B cell (primary cell): ENCODE data around the gene IMMP2L. TPM values are rescaled to one million over a fixed set of nuclear protein-coding genes. Genes with fewer than 3 reads are reported as not detected.

Experiments used
- ATAC-seq: fragments of 200-7000 bp; cut with Tn5 transposase; one replicate; pipeline ENCODE4 v1.10.0; 2021; ENCODE audit warnings: low read depth, mild to moderate bottlenecking, moderate number of reproducible peaks, moderate library complexity
- CTCF ChIA-PET: fragments of 350-600 bp; sonication (Branson Sonifier 250); formaldehyde crosslinking; loops from one replicate; lab custom pipeline; 2021; ENCODE audit warnings: antibody characterized with exemption, inconsistent platforms; lab: Charles Lee
- POLR2A ChIA-PET: fragments of 350-600 bp; sonication (Branson Sonifier 250); formaldehyde crosslinking; loops from one replicate; lab custom pipeline; 2021; ENCODE audit warnings: antibody characterized with exemption; lab: Charles Lee
- DNase-seq: peaks from one replicate; pipeline ENCODE4 v3.0.0; 2013
- H2AFZ ChIP-seq: 2 replicates; pipeline ENCODE4 v1.6.1; 2012; ENCODE audit warnings: mild to moderate bottlenecking, low read depth, low read length; ENCODE audit not compliant: insufficient read depth, poor library complexity, severe bottlenecking
- H3K27ac ChIP-seq, 2 donors: 1 replicate in 1 of 2; 2 replicates in 1 of 2; pipeline ENCODE4 v1.5.1; 2012 to 2013; ENCODE audit warnings: low read length in 2 of 2, mild to moderate bottlenecking in 2 of 2, moderate library complexity in 1 of 2
- H3K27me3 ChIP-seq, 4 experiments: fragments of 200-600 bp in 1 of 4; sonication (generic) in 1 of 4; replicated peaks in 1 of 4; 1 replicate in 2 of 4; 2 replicates in 2 of 4; pipeline versions ENCODE4 v1.6.1 to v1.7.0; 2013 to 2016; ENCODE audit warnings: low read length in 3 of 4, mild to moderate bottlenecking in 2 of 4, mixed read lengths in 1 of 4, moderate library complexity in 1 of 4; ENCODE audit not compliant: insufficient read depth in 4 of 4, control insufficient read depth in 3 of 4; ENCODE audit errors: control extremely low read depth in 1 of 4
- H3K36me3 ChIP-seq, 2 experiments: replicated peaks in 1 of 2; 1 replicate in 1 of 2; 2 replicates in 1 of 2; pipeline versions ENCODE4 v1.6.1 to v1.7.1; 2013; ENCODE audit warnings: low read length in 1 of 2; ENCODE audit not compliant: insufficient read depth in 2 of 2, control insufficient read depth in 1 of 2; ENCODE audit errors: control extremely low read depth in 1 of 2, extremely low read depth in 1 of 2
- H3K4me1 ChIP-seq, 2 donors: fragments of 200-600 bp in 1 of 2; sonication (generic) in 1 of 2; 1 replicate in 1 of 2; 2 replicates in 1 of 2; pipeline versions ENCODE4 v1.5.1 to v1.6.1; 2013 to 2017; ENCODE audit warnings: low read length in 2 of 2; ENCODE audit not compliant: control insufficient read depth in 2 of 2, insufficient read depth in 2 of 2
- H3K4me2 ChIP-seq: replicated peaks from 2 replicates; pipeline ENCODE3; 2012; ENCODE audit warnings: mild to moderate bottlenecking, low read depth, low read length; ENCODE audit not compliant: poor library complexity, severe bottlenecking
- H3K4me3 ChIP-seq, 5 experiments: fragments of 200-600 bp in 1 of 5; sonication (generic) in 1 of 5; 1 replicate in 3 of 5; 2 replicates in 2 of 5; pipeline versions ENCODE4 v1.5.1 to v1.7.0; 2011 to 2016; ENCODE audit warnings: low read length in 4 of 5, mild to moderate bottlenecking in 4 of 5, low read depth in 2 of 5, control low read depth in 1 of 5, moderate library complexity in 1 of 5; ENCODE audit not compliant: insufficient read depth in 1 of 5; ENCODE audit errors: control extremely low read depth in 1 of 5, extremely low read depth in 1 of 5
- H3K79me2 ChIP-seq: fragments of 200-600 bp; sonication (generic); one replicate; pipeline ENCODE4 v1.6.0; 2016; ENCODE audit warnings: low read length; ENCODE audit not compliant: control insufficient read depth, insufficient read depth
- H3K9ac ChIP-seq: fragments of 200-600 bp; sonication (generic); 2 replicates; pipeline ENCODE4 v1.6.1; 2017; ENCODE audit warnings: mild to moderate bottlenecking, low read length, moderate library complexity
- H3K9me3 ChIP-seq, 3 donors: one replicate each; pipeline versions ENCODE4 v1.6.1 to v1.7.1; 2013; ENCODE audit warnings: low read length in 2 of 3; ENCODE audit not compliant: control insufficient read depth in 2 of 3, insufficient read depth in 1 of 3; ENCODE audit errors: control extremely low read depth in 1 of 3
- H4K20me1 ChIP-seq: 2 replicates; pipeline ENCODE4 v1.6.0; 2012; ENCODE audit warnings: mild to moderate bottlenecking, low read length; ENCODE audit not compliant: insufficient read depth, control insufficient read depth, poor library complexity, severe bottlenecking
- H3K27ac Mint-ChIP-seq: one replicate; pipeline ENCODE4 v1.8.0; 2021; ENCODE audit warnings: mixed read lengths
- H3K27me3 Mint-ChIP-seq: one replicate; pipeline ENCODE4 v1.8.0; 2021; ENCODE audit warnings: mixed read lengths
- H3K4me1 Mint-ChIP-seq: one replicate; pipeline ENCODE4 v1.8.0; 2021; ENCODE audit warnings: mixed read lengths
- H3K4me3 Mint-ChIP-seq: one replicate; pipeline ENCODE4 v1.8.0; 2021; ENCODE audit warnings: mixed read lengths
- H3K9me3 Mint-ChIP-seq: one replicate; pipeline ENCODE4 v1.8.0; 2022; ENCODE audit warnings: mixed read lengths; ENCODE audit not compliant: insufficient read depth
- CTCF ChIP-seq: fragments of 200-600 bp; IDR thresholded peaks from one replicate; pipeline ENCODE4 v1.8.0; 2022; ENCODE audit warnings: antibody characterized with exemption, mild to moderate bottlenecking
- EZH2 ChIP-seq: IDR thresholded peaks from 2 replicates; pipeline ENCODE4 v1.6.1; 2012; ENCODE audit warnings: borderline replicate concordance, low read depth, mild to moderate bottlenecking, moderate library complexity, low read length; ENCODE audit not compliant: insufficient read depth, poor library complexity, severe bottlenecking
- WGBS: methylation state at CpG from one replicate; pipeline ENCODE4 v1.1.5; 2013; ENCODE audit warnings: missing lambda C conversion rate; ENCODE audit not compliant: insufficient coverage; 5-methylcytosine and 5-hydroxymethylcytosine counted together
- intact Hi-C: fragments of 100-400 bp; cut with micrococcal nuclease; formaldehyde crosslinking; loops from one replicate; pipeline ENCODE4 v1.10.0; 2022
- polyA plus RNA-seq: library from polyadenylated mRNA; depleted of rRNA; stranded (reverse); fragments of >200 nt; gene quantifications from 2 replicates; pipeline ENCODE4 v1.2.3, GENCODE V29; 2012
- total RNA-seq, 2 donors: library from RNA; stranded (reverse); fragments of 120-200 nt in 1 of 2; gene quantifications; 1 replicate in 1 of 2; 2 replicates in 1 of 2; pipeline versions ENCODE4 v1.2.3 to v1.2.4, GENCODE V29; 2013 to 2022

Gene IMMP2L
- total and polyA plus RNA-seq, 2 donors (not counting 1 experiment from before 2014, with no cell fraction given): 3.8 to 34.2 TPM

- Histone ChIP-seq H3K4me1 (peaks cover 11 to 23% of the 10 kb centered on the region in 2 donors), H4K20me1 (no peaks in the 10 kb centered on the region), H3K27me3 (no peaks in the 10 kb centered on the region), H2AFZ (no peak overlapping the region), H3K9me3 (no peaks in the 10 kb centered on the region), H3K36me3 (no peaks in the 10 kb centered on the region), H3K79me2 (no peaks in the 10 kb centered on the region), H3K4me3 (no peak overlapping the region), H3K4me2 (no peak overlapping the region), H3K9ac (no peak overlapping the region), H3K27ac (no peak overlapping the region)
- no CpG with 5 or more reads among the region's 1 CpG for WGBS
- no peaks in the 10 kb centered on the region for H3K9me3 Mint-ChIP-seq
- intact Hi-C loops: no loop called here
- ATAC-seq (no peak), DNase-seq (no peak)
- TF ChIP-seq EZH2 (no peak), CTCF (no peak)
- H3K4me1 Mint-ChIP-seq: peaks cover 31% of the 10 kb centered on the region
- no peaks in the 10 kb centered on the region for H3K27me3 Mint-ChIP-seq
- ChIA-PET POLR2A (no interaction called here), CTCF (no interaction called here)
- no peak overlapping the region for H3K4me3 Mint-ChIP-seq
- no peak overlapping the region for H3K27ac Mint-ChIP-seq
These were observed 454.3 kb downstream of the IMMP2L start for GRCh38 chr7:111108000-111108399.

DNA sequence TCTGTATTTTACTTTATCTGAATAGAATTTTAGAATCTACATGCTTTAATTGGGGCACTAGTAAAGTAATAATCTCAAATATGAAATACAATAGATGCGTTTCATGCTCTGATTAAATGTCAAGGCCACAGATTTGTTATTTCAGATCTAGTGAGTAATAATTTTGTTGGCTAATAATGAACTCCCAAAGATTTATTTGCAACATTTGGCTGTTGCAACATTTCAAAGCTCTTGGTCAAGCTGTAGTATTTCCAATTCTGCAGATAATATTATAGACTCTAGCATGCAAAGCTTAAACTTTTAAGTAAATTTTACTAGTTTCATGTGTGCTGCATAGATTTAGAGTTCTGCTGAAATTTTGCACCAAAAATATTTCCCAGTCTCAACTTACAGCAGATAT, 454.7 kb downstream of the IMMP2L start:
- Histone ChIP-seq H3K4me1 (peaks cover 11 to 23% of the 10 kb centered on the region in 2 donors), H3K4me3 (no peak overlapping the region), H3K9me3 (no peaks in the 10 kb centered on the region), H3K36me3 (no peaks in the 10 kb centered on the region), H3K27me3 (no peaks in the 10 kb centered on the region), H4K20me1 (no peaks in the 10 kb centered on the region), H3K27ac (no peak overlapping the region), H3K79me2 (no peaks in the 10 kb centered on the region), H2AFZ (no peak overlapping the region), H3K4me2 (no peak overlapping the region), H3K9ac (no peak overlapping the region)
- TF ChIP-seq CTCF: no peak
- no peak for TF ChIP-seq EZH2
- no CpG with 5 or more reads among the region's 1 CpG for WGBS
- ChIA-PET POLR2A (no interaction called here), CTCF (no interaction called here)
- intact Hi-C loops: no loop called here
- DNase-seq (no peak), ATAC-seq (no peak)
- H3K9me3 Mint-ChIP-seq: no peaks in the 10 kb centered on the region
- H3K4me1 Mint-ChIP-seq: peaks cover 31% of the 10 kb centered on the region
- H3K27me3 Mint-ChIP-seq: no peaks in the 10 kb centered on the region
- H3K27ac Mint-ChIP-seq: no peak overlapping the region
- no peak overlapping the region for H3K4me3 Mint-ChIP-seq
